IPS-18a (cell line): ENCODE measurements around the gene CATSPERZ.
A peak's percentile ranks its signal among the peaks of the same experiment; 100 is the strongest.

ENCODE experiments used
- H3K27ac ChIP-seq: one replicate; pipeline ENCODE4 v1.5.1; 2013; ENCODE audit warnings: low read length
- H3K27me3 ChIP-seq: one replicate; pipeline ENCODE4 v1.6.1; 2013; ENCODE audit warnings: mild to moderate bottlenecking, low read length; ENCODE audit not compliant: control insufficient read depth, insufficient read depth
- H3K36me3 ChIP-seq: one replicate; pipeline ENCODE4 v1.6.1; 2013; ENCODE audit warnings: low read depth, low read length; ENCODE audit not compliant: control insufficient read depth
- H3K4me1 ChIP-seq: one replicate; pipeline ENCODE4 v1.6.1; 2013; ENCODE audit warnings: low read depth, low read length; ENCODE audit not compliant: control insufficient read depth
- H3K4me3 ChIP-seq: one replicate; pipeline ENCODE4 v1.5.1; 2013; ENCODE audit warnings: low read length
- H3K9ac ChIP-seq: one replicate; pipeline ENCODE4 v1.6.1; 2013; ENCODE audit warnings: mild to moderate bottlenecking, low read length, moderate library complexity
- H3K9me3 ChIP-seq: one replicate; pipeline ENCODE4 v1.6.1; 2013; ENCODE audit warnings: low read depth, low read length; ENCODE audit not compliant: control insufficient read depth

Gene CATSPERZ

DNA sequence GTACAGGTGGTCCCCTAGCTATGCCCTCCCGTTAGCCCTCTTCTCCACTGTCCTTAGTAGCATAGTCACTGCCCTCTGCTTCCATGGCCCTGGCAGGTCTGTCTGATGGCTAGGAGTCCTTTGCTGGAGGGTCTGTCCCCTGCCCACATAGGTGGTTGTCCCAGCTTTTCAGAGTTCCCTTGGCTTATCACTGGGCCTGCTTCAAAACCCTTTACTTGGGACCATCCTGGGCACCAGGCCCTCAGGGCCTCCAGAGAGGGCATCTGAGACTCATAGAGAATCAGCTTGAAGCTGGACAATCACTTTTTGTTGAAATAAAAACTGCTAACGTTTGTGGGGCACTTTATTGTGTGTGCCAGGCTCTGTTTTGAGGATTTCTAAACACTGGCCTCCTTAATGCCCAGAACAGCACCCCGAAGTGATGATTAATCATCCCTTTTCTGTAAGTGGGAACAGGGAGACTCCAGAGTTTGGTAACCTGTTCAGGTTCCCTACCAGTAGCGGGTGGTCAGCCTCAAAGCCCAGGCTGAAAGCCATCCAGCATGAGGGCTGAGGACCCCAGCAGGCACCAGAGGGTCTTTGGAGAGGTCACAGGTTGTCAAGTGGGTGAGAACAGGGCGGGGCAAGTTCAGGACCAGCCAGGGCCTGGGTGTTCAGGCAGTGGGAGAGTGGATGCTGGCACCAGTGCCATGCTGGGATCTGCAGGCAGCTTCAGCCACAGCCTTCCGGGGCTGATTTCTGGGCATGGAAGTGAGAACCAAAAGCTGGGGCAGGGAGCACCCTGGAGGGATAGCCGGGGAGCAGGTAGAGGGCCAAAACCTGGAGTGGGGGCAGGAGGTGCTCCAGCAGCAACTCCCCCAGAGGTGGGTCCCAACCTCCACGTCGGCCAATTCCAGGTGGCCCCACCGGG, 9.6 kb upstream of the CATSPERZ start:
- Histone ChIP-seq H3K4me1 (peaks cover 3% of the 10 kb centered on the region), H3K27me3 (peaks cover 67% of the 10 kb centered on the region), H3K9me3 (no peaks in the 10 kb centered on the region), H3K36me3 (no peaks in the 10 kb centered on the region), H3K4me3 (peak overlapping the region; percentile 37), H3K9ac (no peak overlapping the region), H3K27ac (no peak overlapping the region)

DNA sequence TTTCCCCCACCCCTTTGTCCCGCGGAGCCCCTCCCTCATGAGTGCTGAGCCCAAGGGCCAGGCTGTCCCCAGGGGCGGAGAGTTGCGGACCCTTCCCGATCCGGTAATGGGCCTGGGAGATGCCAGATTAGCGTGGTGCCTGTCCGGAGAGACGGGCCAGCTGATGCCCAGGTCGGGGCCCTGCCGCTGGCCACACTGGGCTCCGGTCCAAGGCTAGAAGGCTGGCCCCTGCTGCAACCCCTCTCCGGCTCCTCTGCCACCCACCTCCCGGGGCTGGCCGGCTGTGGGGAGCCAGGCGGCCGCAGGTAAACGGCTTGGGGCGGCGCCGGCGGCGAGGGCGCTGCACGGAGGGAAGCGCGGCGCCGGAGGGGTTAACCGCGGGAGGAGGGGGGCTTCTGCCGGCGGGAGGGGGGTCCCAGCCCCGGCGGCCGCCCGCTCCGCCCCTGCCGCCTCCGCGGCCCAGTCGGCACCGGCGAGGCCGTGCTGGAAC, 8.9 kb upstream of the CATSPERZ start, which contains the start of gene KCNK4:
TSS of gene KCNK4 (plus strand) at position 41 of the 490 bp plus-strand sequence. CDS start 1,717 bp downstream, outside the sequence.
- H3K27me3 ChIP-seq: peaks cover 74% of the 10 kb centered on the region

DNA sequence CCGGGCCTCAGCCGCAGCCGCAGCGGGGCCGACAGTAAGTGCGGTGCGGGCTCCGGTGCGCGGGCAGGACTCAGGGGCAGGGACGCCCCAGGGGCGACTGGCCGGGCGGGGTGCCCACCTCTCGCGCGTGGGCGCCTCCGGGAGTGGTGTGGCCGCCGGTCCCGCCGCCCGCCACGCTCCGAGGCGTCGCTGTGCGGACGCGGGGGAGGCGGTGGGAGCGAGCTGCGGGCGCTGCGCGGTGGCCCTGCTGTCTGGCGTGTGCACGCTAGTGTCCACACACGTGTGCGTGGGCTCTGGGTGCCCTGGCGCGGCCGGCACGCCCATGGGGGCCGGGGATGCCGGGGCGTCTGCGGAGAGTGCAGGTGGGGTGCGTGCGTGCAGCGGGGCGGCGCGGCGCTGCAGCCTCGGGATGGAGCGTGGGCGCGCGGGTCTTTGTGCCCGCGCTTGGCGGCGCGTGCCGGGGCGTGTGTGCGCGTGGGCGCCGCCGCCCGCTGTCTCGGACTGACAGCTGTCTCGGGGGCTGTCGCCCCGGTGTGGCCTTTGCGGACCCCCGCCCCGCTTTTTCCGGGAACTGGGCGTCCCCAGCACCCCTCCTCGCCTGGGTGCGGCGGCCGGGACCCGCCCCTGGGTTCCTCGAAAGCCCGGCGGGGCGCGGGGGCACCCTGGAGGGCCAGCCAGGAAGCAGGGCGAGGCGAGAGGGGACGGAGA, 8.3 kb upstream of the CATSPERZ start:
- Histone ChIP-seq H3K9me3 (no peaks in the 10 kb centered on the region), H3K36me3 (no peaks in the 10 kb centered on the region), H3K27ac (no peak overlapping the region), H3K4me3 (peak overlapping the region; percentile 37), H3K27me3 (peaks cover 80% of the 10 kb centered on the region), H3K9ac (no peak overlapping the region), H3K4me1 (no peaks in the 10 kb centered on the region)

More for the DNA sequence above, 8.9 kb upstream of the CATSPERZ start, which contains the start of gene KCNK4:
- Histone ChIP-seq H3K27ac (no peak within 1 kb of the TSS), H3K36me3 (no peaks in the 10 kb centered on the region), H3K4me1 (peaks cover under 1% of the 10 kb centered on the region), H3K9ac (no peak within 1 kb of the TSS), H3K4me3 (peak within 1 kb of the TSS; percentile 37), H3K9me3 (no peaks in the 10 kb centered on the region)

DNA sequence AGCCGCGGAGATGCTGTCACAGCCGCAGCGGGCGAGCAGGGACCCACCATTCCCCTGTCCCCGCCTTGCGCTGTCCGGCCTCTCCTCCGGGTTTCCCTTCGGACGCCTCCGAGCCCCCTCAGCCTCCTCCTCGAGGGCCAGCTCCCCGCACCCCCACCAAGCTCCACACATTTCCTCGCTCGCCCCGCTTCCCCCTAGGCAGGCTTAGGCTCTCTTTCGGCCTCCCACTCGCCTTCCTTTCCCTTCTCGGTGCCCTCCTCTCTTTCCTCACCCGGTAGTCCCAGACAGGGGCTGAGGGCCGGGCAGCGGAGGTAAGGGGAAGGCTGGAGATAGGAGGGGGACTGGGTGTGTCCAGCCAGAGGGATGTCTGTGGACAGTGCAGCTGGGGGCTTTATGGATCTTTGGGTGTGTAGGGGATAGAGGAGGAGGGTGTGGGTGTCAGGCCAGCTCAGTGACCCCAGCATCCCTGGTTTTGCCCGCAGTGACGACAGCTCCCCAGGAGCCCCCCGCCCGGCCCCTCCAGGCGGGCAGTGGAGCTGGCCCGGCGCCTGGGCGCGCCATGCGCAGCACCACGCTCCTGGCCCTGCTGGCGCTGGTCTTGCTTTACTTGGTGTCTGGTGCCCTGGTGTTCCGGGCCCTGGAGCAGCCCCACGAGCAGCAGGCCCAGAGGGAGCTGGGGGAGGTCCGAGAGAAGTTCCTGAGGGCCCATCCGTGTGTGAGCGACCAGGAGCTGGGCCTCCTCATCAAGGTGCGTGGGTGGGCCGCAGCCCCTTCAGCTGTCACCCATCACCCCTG, 7.5 kb upstream of the CATSPERZ start:
- no peak overlapping the region for H3K4me3 ChIP-seq
- H3K27me3 ChIP-seq: peaks cover 87% of the 10 kb centered on the region
- no peak overlapping the region for H3K9ac ChIP-seq

DNA sequence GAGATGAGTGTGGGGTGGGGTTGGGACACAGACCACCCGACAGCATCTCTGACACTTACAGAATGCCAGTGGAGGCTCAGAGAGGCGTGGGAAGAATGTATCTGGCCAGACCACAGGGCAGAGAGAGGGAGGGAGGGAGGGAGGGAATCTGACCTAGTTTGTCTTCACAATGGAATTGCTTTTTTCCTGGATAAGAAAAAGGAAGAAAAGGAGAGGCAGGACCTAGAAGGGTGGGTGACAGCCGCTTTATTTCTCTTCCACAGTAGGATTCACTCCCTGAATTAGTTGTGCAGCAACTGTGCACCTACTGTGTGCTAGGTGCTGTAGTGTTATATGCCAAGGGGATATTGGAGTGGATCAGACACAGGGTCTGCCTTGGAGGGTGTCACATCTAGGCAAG, 5.4 kb upstream of the CATSPERZ start:
- Histone ChIP-seq H3K36me3 (no peaks in the 10 kb centered on the region), H3K9me3 (no peaks in the 10 kb centered on the region), H3K9ac (no peak overlapping the region), H3K27me3 (peaks cover 100% of the 10 kb centered on the region), H3K4me1 (no peaks in the 10 kb centered on the region), H3K4me3 (no peak overlapping the region), H3K27ac (no peak overlapping the region)

More for the DNA sequence above, 7.5 kb upstream of the CATSPERZ start:
- Histone ChIP-seq H3K27ac (no peak overlapping the region), H3K4me1 (no peaks in the 10 kb centered on the region), H3K9me3 (no peaks in the 10 kb centered on the region), H3K36me3 (no peaks in the 10 kb centered on the region)

DNA sequence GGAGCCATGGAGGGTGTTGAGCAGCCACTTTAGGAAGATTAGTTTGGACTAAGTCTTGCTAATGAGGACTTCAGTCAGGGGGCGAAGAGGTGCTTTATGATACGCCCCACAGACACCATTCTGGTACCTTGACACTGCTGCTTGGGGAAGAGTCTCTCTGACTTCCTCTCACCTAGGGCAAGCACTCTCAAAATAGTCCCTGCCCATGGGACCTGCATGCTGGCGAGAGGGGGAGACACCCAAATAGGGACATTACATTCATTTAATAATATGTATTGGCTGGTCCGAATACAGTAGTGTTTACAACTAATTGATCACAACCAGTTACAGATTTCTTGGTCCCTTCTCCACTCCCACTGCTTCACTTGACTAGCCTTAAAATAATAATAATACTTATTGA, 4.4 kb upstream of the CATSPERZ start:
- Histone ChIP-seq H3K27me3 (peaks cover 100% of the 10 kb centered on the region), H3K27ac (no peak overlapping the region), H3K4me3 (no peak overlapping the region), H3K9ac (no peak overlapping the region), H3K9me3 (no peaks in the 10 kb centered on the region), H3K4me1 (no peaks in the 10 kb centered on the region), H3K36me3 (no peaks in the 10 kb centered on the region)

DNA sequence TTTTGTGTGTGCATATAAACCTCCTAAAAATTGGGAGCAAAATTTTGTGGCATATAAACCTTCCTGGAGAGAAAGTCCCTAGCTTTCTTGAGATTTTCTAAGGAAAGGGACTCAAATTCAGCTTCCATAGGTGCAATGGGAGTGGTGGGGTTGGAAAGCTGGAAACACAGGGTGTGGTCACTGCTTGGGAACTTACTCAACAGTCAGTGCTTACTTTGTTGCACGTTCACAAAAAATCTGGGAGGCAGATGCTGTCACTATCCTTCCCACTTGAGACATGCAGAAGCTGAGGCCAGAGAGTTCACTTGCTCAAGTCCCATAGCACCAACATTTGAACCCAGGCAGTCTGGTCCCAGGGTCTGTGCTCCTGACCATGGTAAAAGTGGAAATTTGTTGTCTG, 3.9 kb upstream of the CATSPERZ start:
- Histone ChIP-seq H3K27me3 (peaks cover 100% of the 10 kb centered on the region), H3K4me1 (no peaks in the 10 kb centered on the region), H3K4me3 (no peak overlapping the region), H3K9me3 (no peaks in the 10 kb centered on the region), H3K9ac (no peak overlapping the region), H3K27ac (no peak overlapping the region), H3K36me3 (no peaks in the 10 kb centered on the region)

DNA sequence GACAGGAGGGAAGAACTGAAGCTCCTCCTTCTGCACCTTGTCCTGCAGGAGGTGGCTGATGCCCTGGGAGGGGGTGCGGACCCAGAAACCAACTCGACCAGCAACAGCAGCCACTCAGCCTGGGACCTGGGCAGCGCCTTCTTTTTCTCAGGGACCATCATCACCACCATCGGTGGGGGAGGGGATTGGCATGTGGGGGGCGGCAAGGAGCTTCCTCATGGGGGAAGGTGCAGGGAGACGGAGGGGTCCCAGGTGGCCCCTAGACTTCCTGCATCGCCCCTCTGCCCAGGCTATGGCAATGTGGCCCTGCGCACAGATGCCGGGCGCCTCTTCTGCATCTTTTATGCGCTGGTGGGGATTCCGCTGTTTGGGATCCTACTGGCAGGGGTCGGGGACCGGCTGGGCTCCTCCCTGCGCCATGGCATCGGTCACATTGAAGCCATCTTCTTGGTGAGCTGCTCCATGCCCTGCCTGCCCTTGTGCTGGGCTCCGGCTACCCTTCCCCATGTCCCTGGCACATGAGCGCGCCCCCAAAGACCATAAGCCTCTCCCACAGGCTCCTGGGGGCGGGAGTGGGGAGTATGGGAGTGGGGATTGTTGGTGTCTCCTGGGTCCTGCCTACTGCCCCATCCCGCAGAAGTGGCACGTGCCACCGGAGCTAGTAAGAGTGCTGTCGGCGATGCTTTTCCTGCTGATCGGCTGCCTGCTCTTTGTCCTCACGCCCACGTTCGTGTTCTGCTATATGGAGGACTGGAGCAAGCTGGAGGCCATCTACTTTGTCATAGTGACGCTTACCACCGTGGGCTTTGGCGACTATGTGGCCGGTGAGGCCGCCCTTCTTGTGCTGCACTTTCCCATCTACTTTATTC, 3.1 kb upstream of the CATSPERZ start:
- Histone ChIP-seq H3K9ac (no peak overlapping the region), H3K27me3 (peaks cover 100% of the 10 kb centered on the region), H3K36me3 (no peaks in the 10 kb centered on the region), H3K9me3 (no peaks in the 10 kb centered on the region), H3K27ac (no peak overlapping the region), H3K4me3 (no peak overlapping the region), H3K4me1 (no peaks in the 10 kb centered on the region)

DNA sequence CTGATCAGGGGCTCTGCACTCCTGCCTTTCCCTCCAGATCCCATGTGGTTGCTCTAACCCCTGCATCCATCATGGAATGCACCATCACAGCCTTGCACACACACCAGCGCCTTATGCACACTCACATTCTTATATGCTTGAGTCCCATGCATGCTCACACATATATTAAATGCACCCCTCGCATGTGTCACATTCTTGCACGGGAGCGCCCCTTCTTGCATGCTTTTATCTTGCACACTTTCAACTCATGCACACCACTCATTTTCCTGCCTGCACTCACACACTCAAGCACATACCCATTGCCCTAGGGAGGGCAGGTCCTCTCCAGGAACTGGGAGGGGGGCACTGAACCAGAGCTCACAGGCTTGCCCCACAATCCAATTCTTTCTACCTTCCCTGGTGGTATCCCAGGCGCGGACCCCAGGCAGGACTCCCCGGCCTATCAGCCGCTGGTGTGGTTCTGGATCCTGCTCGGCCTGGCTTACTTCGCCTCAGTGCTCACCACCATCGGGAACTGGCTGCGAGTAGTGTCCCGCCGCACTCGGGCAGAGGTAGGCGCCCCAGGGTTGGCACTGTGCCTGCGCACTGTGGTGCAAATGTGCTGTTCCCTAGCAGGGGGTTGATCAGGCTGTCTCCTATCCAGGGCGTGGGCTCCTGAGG, 2.3 kb upstream of the CATSPERZ start:
- Histone ChIP-seq H3K9ac (no peak overlapping the region), H3K4me3 (no peak overlapping the region), H3K27ac (no peak overlapping the region)

More for the DNA sequence above, 2.3 kb upstream of the CATSPERZ start:
- H3K27me3 ChIP-seq: peaks cover 92% of the 10 kb centered on the region
- no peaks in the 10 kb centered on the region for H3K4me1 ChIP-seq
- H3K36me3 ChIP-seq: no peaks in the 10 kb centered on the region
- no peaks in the 10 kb centered on the region for H3K9me3 ChIP-seq
